ENCODE measurements around the gene WRAP73. TPM values are rescaled to one million over a fixed set of nuclear protein-coding genes. Genes with fewer than 3 reads are reported as not detected.

The WRAP73 gene
- total and polyA plus RNA-seq, 9 of the 15 experiments (the other 6 are each of a cell fraction or from before 2014, with no cell fraction given) = 4.3 to 51.8 (median 30.1) TPM

DNA sequence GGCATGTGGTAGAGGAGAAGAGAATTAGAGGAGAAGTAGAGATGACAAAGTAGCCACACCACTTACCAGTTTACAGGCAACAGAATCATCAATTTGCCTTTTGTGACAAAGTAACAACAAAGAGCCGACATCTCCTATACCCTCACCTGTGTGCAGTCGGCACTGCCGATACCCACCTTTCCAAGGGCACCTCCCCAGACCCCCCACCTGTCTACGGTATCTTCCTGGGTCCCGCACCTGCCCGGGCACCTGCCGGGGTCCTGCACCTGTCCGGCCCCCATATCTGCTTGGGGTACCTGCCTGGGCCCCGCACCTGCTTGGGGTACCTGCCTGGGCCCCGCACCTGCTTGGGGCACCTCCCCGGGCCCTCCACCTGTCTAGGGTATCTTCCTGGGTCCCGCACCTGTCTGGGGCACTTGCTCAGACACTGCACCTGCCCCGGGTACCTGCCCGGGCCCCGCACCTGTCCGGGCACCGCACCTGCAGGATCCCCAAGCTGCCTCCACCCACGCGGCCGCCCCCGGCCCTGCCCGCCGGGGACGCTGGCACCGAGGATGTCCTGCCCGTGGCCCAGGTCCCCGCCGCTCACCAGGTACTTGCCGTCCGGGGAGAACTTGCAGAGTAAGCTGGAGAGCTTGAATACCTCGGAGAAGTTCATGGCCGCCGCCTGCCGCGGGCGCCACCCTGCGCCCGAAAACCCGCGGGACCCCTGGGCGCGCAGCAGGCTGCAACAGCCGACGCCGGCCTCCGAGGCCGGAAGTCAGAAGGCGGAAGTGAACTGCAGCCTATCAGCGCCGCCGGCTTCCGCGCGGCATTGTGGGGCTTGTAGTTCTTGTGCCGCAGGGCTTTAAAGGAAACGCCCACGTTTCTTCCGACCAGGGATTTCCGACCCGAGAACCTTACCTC is at the start of gene WRAP73 (continued):
- TF ChIP-seq ZNF76 (CRISPR knock-in tag; IDR thresholded peaks at IDR 0.05; ENCODE audit: borderline replicate concordance) (no peak), KAT2B (IDR thresholded peaks at IDR 0.05; ENCODE audit: low read depth, low read length) (no peak), NR1H2 (CRISPR knock-in tag; IDR thresholded peaks at IDR 0.05) (no peak), RFX5 (IDR thresholded peaks at IDR 0.05; ENCODE audit: low read depth, low read length) (no peak), ATF7 (IDR thresholded peaks at IDR 0.05) (peak; percentile 65; the same call in 1 of the 2 replicates), HDAC2 (IDR thresholded peaks at IDR 0.05) (no peak), TEAD2 (tag; IDR thresholded peaks at IDR 0.05) (no peak), BCOR (IDR thresholded peaks at IDR 0.05) (no peak), RBM34 (IDR thresholded peaks at IDR 0.05; ENCODE audit: borderline replicate concordance, insufficient read depth, low read length) (no peak), ZNF143 (CRISPR knock-in tag; IDR thresholded peaks at IDR 0.05) (peak; percentile 92), GABPA (tag; conservative IDR thresholded peaks at IDR 0.05; ENCODE audit: low read depth) (peak; percentile 97), SMC3 (conservative IDR thresholded peaks at IDR 0.05; ENCODE audit: insufficient read depth, low read depth, low read length) (no peak), TOE1 (IDR thresholded peaks at IDR 0.05; ENCODE audit: borderline replicate concordance) (no peak), TOE1 (CRISPR knock-in tag; IDR thresholded peaks at IDR 0.05; ENCODE audit: borderline replicate concordance, low read depth) (no peak), SMARCE1 (IDR thresholded peaks at IDR 0.05) (no peak), HDAC6 (IDR thresholded peaks at IDR 0.05; ENCODE audit: low read depth, low read length) (no peak), ZNF124 (CRISPR knock-in tag; IDR thresholded peaks at IDR 0.05) (no peak)
- TF ChIP-seq, protein P1, sequence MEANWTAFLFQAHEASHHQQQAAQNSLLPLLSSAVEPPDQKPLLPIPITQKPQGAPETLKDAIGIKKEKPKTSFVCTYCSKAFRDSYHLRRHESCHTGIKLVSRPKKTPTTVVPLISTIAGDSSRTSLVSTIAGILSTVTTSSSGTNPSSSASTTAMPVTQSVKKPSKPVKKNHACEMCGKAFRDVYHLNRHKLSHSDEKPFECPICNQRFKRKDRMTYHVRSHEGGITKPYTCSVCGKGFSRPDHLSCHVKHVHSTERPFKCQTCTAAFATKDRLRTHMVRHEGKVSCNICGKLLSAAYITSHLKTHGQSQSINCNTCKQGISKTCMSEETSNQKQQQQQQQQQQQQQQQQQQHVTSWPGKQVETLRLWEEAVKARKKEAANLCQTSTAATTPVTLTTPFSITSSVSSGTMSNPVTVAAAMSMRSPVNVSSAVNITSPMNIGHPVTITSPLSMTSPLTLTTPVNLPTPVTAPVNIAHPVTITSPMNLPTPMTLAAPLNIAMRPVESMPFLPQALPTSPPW (CRISPR knock-in tag; IDR thresholded peaks at IDR 0.05) = peak; percentile 10; the same call in 1 of the 2 replicates
- TF ChIP-seq, protein P2, sequence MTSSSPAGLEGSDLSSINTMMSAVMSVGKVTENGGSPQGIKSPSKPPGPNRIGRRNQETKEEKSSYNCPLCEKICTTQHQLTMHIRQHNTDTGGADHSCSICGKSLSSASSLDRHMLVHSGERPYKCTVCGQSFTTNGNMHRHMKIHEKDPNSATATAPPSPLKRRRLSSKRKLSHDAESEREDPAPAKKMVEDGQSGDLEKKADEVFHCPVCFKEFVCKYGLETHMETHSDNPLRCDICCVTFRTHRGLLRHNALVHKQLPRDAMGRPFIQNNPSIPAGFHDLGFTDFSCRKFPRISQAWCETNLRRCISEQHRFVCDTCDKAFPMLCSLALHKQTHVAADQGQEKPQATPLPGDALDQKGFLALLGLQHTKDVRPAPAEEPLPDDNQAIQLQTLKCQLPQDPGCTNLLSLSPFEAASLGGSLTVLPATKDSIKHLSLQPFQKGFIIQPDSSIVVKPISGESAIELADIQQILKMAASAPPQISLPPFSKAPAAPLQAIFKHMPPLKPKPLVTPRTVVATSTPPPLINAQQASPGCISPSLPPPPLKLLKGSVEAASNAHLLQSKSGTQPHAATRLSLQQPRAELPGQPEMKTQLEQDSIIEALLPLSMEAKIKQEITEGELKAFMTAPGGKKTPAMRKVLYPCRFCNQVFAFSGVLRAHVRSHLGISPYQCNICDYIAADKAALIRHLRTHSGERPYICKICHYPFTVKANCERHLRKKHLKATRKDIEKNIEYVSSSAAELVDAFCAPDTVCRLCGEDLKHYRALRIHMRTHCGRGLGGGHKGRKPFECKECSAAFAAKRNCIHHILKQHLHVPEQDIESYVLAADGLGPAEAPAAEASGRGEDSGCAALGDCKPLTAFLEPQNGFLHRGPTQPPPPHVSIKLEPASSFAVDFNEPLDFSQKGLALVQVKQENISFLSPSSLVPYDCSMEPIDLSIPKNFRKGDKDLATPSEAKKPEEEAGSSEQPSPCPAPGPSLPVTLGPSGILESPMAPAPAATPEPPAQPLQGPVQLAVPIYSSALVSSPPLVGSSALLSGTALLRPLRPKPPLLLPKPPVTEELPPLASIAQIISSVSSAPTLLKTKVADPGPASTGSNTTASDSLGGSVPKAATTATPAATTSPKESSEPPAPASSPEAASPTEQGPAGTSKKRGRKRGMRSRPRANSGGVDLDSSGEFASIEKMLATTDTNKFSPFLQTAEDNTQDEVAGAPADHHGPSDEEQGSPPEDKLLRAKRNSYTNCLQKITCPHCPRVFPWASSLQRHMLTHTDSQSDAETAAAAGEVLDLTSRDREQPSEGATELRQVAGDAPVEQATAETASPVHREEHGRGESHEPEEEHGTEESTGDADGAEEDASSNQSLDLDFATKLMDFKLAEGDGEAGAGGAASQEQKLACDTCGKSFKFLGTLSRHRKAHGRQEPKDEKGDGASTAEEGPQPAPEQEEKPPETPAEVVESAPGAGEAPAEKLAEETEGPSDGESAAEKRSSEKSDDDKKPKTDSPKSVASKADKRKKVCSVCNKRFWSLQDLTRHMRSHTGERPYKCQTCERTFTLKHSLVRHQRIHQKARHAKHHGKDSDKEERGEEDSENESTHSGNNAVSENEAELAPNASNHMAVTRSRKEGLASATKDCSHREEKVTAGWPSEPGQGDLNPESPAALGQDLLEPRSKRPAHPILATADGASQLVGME (CRISPR knock-in tag; IDR thresholded peaks at IDR 0.05) = no peak
- TF ChIP-seq, protein P3, sequence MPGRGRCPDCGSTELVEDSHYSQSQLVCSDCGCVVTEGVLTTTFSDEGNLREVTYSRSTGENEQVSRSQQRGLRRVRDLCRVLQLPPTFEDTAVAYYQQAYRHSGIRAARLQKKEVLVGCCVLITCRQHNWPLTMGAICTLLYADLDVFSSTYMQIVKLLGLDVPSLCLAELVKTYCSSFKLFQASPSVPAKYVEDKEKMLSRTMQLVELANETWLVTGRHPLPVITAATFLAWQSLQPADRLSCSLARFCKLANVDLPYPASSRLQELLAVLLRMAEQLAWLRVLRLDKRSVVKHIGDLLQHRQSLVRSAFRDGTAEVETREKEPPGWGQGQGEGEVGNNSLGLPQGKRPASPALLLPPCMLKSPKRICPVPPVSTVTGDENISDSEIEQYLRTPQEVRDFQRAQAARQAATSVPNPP (IDR thresholded peaks at IDR 0.05; ENCODE audit: borderline replicate concordance, insufficient read depth, insufficient read length) = no peak
